NCI-H2107 (cell line): ENCODE results near the gene GALNT13.

ENCODE experiments used
- DNase-seq: peaks from one replicate; lab custom pipeline; 2025; lab: John Stamatoyannopoulos, UW

The GALNT13 gene

GRCh38 chr2:154480521-154480920 lies 608.8 kb downstream of the GALNT13 start:
- no peak for DNase-seq

DNA sequence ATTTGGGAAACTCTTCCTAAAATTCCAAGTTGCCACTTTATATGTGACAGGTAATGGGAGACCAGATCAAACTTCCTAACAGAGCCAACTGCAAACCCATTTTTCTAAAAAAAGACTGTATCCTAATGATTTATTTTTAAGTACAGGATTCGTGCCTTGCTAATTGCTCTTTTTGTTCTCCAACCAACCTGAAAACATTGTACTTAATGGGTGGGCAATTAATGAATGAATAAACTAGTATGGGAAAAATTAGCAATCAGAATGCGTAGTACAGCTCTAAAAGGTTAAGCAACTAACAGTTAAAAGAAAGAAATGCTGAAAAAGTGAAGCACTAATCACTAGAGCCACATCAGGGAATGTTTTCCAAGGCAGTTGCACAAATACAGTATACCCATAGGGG lies 609.6 kb downstream of the GALNT13 start:
- no peak for DNase-seq

DNA sequence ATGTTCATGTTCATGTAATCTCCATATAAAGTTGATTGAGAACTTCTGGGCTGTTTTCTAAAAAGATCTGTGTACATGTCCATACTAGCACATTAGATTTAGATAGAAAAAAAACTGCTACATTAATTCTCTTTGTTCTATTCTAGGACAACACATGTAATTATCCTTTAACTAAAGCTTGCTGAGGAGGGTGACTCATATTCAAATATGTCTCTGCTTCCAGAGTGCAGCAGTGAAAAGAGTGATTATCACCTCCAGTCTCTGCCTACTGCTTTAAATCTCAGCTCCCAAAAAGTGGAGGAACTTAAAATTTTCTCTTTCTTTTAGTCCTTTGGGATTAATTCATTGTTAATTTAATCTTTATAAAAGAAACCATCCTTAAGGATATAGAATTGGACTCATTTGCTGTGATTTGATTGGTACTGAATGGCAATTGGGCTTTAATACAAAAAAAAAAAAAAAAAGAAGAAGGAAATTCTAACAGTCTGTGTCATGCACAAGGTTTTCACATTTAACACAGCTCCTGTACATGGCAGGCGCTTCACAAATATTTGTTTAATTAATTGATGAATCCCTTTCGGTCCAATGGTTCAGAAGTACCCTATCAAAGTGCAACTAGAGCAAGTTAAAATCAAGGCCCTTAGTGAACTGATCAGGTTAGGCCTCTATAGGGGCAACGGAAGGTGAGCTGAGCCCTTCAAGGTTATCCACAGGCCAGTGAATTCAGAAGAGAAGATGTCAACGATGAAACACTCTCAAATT lies 612.8 kb downstream of the GALNT13 start:
- no peak for DNase-seq

DNA sequence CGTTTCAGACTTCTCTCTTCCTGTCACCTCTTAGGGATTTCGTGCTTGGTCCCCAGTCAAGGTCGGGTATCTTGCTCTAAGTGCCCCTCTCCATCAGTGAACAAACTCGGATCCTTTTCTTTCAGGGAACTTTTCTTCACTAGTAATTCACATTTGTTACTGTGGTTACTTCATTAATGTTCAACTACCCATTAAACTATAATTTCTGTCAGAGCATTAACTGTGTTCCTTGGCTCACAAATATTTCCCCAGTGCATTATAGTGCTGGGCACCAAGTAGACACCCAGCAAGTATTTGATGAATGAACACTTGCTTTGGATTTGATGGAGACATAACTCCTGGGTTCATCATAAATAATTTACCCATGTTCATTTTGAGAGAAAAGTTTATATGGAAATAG lies 617.1 kb downstream of the GALNT13 start:
- DNase-seq = no peak

DNA sequence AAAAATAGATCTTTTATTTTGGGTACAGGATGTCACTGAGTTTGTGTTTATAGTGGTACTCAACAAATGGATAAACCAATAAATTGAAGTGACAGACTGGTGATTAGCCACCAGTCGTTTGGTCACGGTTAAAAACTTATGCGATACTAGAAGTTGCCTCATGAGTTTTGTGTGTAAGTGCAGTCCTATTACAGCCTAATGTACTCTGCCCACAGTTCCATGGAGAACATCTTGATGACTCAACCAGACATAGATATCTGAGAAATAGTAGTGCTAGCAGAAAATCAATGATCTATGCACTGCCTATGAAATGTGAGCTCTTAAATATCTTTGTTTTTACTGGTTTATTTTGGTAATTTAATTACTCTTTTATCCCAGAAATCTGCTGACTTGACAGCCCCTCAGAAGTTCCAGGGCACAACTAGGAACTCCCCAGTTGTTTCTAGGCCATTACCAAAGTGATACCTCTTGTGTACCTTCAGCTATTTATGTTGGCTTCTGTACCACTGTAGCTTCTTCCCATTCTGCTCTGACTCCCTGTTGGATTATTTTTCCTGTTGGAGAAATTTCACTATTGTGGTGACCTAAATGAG lies 617.6 kb downstream of the GALNT13 start:
- DNase-seq = no peak

- no peak for DNase-seq
These were observed 618.8 kb downstream of the GALNT13 start for GRCh38 chr2:154490530-154490929.

GRCh38 chr2:154495455-154495868 lies 623.7 kb downstream of the GALNT13 start:
- DNase-seq = no peak

- DNase-seq = no peak
These were observed 625.3 kb downstream of the GALNT13 start for GRCh38 chr2:154497019-154497418.
